ENCODE data around the gene SLC8A3.

DNA sequence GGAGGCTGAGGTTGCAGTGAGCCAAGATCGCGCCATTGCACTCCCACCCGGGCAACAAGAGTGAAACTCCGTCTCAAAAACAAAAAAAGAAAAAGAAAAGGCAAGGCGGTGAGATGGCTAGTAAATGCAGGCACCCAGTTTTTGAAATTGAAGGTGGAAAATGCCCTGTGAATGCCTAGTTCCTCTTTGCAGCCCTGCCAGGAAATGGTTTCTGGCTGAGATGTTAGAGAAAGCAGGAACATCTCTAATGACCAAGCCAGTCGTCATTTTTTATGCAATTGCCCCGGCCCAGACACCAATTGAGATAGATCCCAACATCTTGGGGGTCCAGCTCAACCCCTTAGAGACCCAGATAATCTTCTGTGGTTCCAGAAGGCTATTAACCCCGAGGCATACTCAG is 17.0 kb downstream of the SLC8A3 start:
- TF ChIP-seq, protein P1, sequence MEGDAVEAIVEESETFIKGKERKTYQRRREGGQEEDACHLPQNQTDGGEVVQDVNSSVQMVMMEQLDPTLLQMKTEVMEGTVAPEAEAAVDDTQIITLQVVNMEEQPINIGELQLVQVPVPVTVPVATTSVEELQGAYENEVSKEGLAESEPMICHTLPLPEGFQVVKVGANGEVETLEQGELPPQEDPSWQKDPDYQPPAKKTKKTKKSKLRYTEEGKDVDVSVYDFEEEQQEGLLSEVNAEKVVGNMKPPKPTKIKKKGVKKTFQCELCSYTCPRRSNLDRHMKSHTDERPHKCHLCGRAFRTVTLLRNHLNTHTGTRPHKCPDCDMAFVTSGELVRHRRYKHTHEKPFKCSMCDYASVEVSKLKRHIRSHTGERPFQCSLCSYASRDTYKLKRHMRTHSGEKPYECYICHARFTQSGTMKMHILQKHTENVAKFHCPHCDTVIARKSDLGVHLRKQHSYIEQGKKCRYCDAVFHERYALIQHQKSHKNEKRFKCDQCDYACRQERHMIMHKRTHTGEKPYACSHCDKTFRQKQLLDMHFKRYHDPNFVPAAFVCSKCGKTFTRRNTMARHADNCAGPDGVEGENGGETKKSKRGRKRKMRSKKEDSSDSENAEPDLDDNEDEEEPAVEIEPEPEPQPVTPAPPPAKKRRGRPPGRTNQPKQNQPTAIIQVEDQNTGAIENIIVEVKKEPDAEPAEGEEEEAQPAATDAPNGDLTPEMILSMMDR (IDR thresholded peaks at IDR 0.05): no peak
- no peak for TF ChIP-seq POLR2AphosphoS5 (IDR thresholded peaks at IDR 0.05)
- no peak for TF ChIP-seq POLR2A (IDR thresholded peaks at IDR 0.05)
- no peak for TF ChIP-seq EP300 (IDR thresholded peaks at IDR 0.05)

Data from gastroesophageal sphincter (tissue), 3 donors.